Measurements from ENCODE around the gene TRAPPC11.
"Not testable (repeated sequence)": the region's sequence is repeated elsewhere in the genome, so short reads cannot be mapped to it uniquely, and the experiment has no call there.

Gene TRAPPC11

DNA sequence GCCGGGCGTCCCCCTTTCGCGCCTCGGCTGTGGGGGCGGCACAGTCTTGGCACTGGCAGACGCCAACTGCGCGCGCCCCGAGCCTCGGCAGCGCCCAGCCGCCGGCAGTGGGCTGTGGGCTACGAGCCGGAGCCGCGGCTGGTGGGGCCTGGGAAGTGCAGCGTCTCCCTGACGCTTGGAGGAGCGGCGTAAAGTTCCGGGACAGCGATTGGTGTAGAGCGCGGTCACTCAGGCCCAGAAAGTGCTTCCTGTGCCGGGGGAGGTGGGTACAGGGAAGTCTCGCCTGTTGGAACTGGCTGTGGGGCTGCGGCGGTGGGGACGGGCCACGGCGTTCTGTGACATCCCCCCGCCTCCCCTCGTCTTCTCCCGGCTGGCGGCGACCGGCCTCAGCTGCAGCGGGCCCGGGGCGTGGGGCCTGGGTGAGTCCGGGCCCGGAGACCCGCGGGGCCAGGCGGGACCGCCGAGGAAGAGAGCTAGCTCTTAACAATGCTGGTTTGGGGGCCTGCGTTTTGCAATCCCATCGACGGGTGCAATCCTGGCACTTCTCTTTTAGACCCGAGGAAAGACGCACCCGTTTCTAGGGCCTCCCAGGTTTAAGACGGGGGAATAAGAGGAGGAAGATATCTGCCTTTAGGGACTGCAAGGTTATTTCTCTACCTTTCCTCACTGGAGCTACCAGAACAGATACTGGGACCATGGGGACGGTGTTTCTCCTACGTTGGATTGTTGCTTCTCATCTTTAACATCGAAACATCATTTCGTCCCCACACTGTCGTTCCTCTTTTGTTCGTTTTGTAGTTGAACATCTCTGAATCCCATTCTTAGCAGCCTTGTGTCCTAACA is at the start of gene TRAPPC11, which contains the start of gene RWDD4:
TRAPPC11 (plus strand) TSS at position 265 of the 843 bp plus-strand sequence. CDS start 4,575 bp downstream, outside the sequence.
RWDD4 (minus strand) TSS at position 157 of the 843 bp plus-strand sequence. CDS start 233 bp downstream, outside the sequence.
- Mint-ChIP-seq H3K4me3 (peak within 1 kb of the TSS; percentile 97), H3K27ac (peak within 1 kb of the TSS; percentile 96), H3K9me3 (ENCODE audit: low read depth) (no peaks in the 10 kb centered on the region), H3K36me3 (peaks cover 9% of the 10 kb centered on the region), H3K4me1 (ENCODE audit: low read depth) (peaks cover 42% of the 10 kb centered on the region), H3K27me3 (no peaks in the 10 kb centered on the region)

- no peak overlapping the region for H3K4me3 Mint-ChIP-seq
- no peaks in the 10 kb centered on the region for H3K4me1 Mint-ChIP-seq (ENCODE audit: low read depth)
- H3K9me3 Mint-ChIP-seq (ENCODE audit: low read depth) = no peaks in the 10 kb centered on the region
- H3K27me3 Mint-ChIP-seq = peaks cover 2% of the 10 kb centered on the region
- no peaks in the 10 kb centered on the region for H3K36me3 Mint-ChIP-seq
- no peak overlapping the region for H3K27ac Mint-ChIP-seq
Measured at GRCh38 chr4:183610033-183610432, 49.1 kb upstream of the TRAPPC11 start.

- peaks cover 4% of the 10 kb centered on the region for H3K27me3 Mint-ChIP-seq
- H3K36me3 Mint-ChIP-seq = no peaks in the 10 kb centered on the region
- no peaks in the 10 kb centered on the region for H3K9me3 Mint-ChIP-seq (ENCODE audit: low read depth)
- H3K4me3 Mint-ChIP-seq = no peak overlapping the region
- no peaks in the 10 kb centered on the region for H3K4me1 Mint-ChIP-seq (ENCODE audit: low read depth)
- H3K27ac Mint-ChIP-seq = no peak overlapping the region
Measured at GRCh38 chr4:183610613-183611012, 48.5 kb upstream of the TRAPPC11 start.

- H3K27me3 Mint-ChIP-seq = peaks cover 4% of the 10 kb centered on the region
- no peak overlapping the region for H3K27ac Mint-ChIP-seq
- no peaks in the 10 kb centered on the region for H3K4me1 Mint-ChIP-seq (ENCODE audit: low read depth)
- no peak overlapping the region for H3K4me3 Mint-ChIP-seq
- H3K36me3 Mint-ChIP-seq = no peaks in the 10 kb centered on the region
- H3K9me3 Mint-ChIP-seq (ENCODE audit: low read depth) = no peaks in the 10 kb centered on the region
Measured at GRCh38 chr4:183611210-183611830, 47.8 kb upstream of the TRAPPC11 start.

- no peak overlapping the region for H3K27ac Mint-ChIP-seq
- H3K9me3 Mint-ChIP-seq (ENCODE audit: low read depth) = no peaks in the 10 kb centered on the region
- H3K36me3 Mint-ChIP-seq = no peaks in the 10 kb centered on the region
- no peak overlapping the region for H3K4me3 Mint-ChIP-seq
- peaks cover 4% of the 10 kb centered on the region for H3K27me3 Mint-ChIP-seq
- no peaks in the 10 kb centered on the region for H3K4me1 Mint-ChIP-seq (ENCODE audit: low read depth)
Measured at GRCh38 chr4:183612329-183613250, 46.5 kb upstream of the TRAPPC11 start.

DNA sequence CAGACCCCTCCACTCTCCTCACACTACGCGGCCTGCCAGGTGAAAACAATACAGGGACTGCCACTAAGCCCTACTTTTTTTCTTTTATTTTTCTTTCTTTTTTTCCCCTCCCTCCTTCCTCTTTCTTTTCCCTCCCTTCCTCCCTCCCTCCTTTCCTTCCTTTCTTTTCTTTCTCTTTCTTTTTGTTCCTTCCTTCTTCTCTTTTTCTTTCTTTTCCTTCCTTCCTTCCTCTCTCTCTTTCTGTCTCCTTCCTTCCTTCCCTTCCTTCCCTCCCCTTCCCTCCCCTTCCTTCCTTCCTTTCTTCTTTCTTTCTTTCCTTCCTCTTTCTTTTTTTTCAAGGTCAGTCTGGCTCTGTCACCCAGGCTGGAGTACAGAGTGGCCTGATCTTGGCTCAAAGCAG is 42.0 kb upstream of the TRAPPC11 start:
- H3K9me3 Mint-ChIP-seq (ENCODE audit: low read depth) = no peaks in the 10 kb centered on the region
- no peaks in the 10 kb centered on the region for H3K4me1 Mint-ChIP-seq (ENCODE audit: low read depth)
- peaks cover 7% of the 10 kb centered on the region for H3K27me3 Mint-ChIP-seq
- no peak overlapping the region for H3K4me3 Mint-ChIP-seq
- no peak overlapping the region for H3K27ac Mint-ChIP-seq
- H3K36me3 Mint-ChIP-seq = no peaks in the 10 kb centered on the region

GRCh38 chr4:183618681-183619080 is 40.4 kb upstream of the TRAPPC11 start:
- Mint-ChIP-seq H3K27me3 (peaks cover 7% of the 10 kb centered on the region), H3K27ac (no peak overlapping the region), H3K4me3 (no peak overlapping the region), H3K4me1 (ENCODE audit: low read depth) (no peaks in the 10 kb centered on the region), H3K9me3 (ENCODE audit: low read depth) (no peaks in the 10 kb centered on the region), H3K36me3 (no peaks in the 10 kb centered on the region)

DNA sequence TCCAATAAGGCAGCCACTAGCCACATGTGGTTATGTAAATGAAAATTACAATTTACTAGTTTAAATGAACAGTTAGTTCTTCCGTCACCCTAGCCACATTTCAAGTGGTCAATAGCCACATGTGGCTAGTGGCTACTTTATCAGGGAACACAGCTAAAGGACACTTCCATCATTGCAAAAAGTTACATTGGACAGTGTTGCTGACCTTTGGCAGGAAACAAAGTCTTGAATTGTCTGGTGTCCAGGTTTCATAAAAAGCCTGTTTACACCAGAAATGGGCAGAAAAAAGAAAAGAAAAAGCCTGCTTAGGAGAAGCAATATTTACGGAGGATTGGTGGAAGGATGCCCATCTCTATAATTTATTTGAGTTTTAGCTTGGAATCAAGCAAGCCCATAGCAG is 38.7 kb upstream of the TRAPPC11 start:
- H3K27ac Mint-ChIP-seq = no peak overlapping the region
- H3K27me3 Mint-ChIP-seq = peaks cover 5% of the 10 kb centered on the region
- H3K36me3 Mint-ChIP-seq = no peaks in the 10 kb centered on the region
- H3K4me3 Mint-ChIP-seq = no peak overlapping the region
- no peaks in the 10 kb centered on the region for H3K9me3 Mint-ChIP-seq (ENCODE audit: low read depth)
- H3K4me1 Mint-ChIP-seq (ENCODE audit: low read depth) = no peaks in the 10 kb centered on the region

GRCh38 chr4:183621875-183622274 is 37.2 kb upstream of the TRAPPC11 start:
- H3K4me3 Mint-ChIP-seq = no peak overlapping the region

DNA sequence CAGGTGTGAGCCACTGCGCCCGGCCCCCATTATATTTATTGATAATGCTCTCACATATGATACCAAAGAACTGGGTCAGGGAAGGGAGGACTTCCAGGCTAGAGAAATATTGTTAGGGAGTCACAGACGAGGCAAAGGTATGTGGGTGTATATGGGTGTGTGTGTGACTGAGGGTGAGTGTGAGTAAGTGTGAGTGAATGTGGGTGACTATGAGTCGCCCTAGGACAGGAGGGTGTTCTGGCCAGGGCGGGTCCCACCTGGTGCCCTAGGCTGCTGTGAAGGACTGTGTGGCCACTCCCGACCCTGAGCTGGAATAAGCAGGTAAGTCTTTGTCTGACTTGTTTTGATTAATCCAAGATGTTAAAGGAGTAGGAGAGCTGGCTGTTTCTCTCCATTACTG is 34.5 kb upstream of the TRAPPC11 start:
- no peak overlapping the region for H3K4me3 Mint-ChIP-seq
- no peak overlapping the region for H3K27ac Mint-ChIP-seq
- H3K27me3 Mint-ChIP-seq = peaks cover 3% of the 10 kb centered on the region
- no peaks in the 10 kb centered on the region for H3K36me3 Mint-ChIP-seq
- H3K9me3 Mint-ChIP-seq (ENCODE audit: low read depth) = no peaks in the 10 kb centered on the region
- no peaks in the 10 kb centered on the region for H3K4me1 Mint-ChIP-seq (ENCODE audit: low read depth)

More at GRCh38 chr4:183621875-183622274, 37.2 kb upstream of the TRAPPC11 start:
- Mint-ChIP-seq H3K27ac (no peak overlapping the region), H3K27me3 (peaks cover 5% of the 10 kb centered on the region), H3K9me3 (ENCODE audit: low read depth) (no peaks in the 10 kb centered on the region), H3K36me3 (no peaks in the 10 kb centered on the region), H3K4me1 (ENCODE audit: low read depth) (no peaks in the 10 kb centered on the region)

DNA sequence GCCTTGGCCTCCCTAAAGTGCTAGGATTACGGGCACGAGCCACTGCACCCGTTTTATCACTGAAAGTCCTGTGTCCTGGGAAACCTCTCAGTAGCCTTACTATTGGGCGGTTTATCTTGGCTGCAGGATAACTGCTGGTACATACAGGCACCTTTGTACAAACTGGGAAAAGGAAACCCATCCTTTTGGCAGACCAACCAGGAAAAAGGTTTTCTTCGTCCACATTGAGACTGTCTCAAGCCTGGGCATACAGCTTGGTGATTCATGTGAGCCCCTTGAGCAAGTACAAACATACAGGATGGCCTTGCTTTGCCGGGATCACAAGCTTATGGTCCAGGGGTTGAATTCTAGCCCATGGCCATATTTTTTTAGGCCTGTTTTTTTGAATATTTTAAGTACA is 32.9 kb upstream of the TRAPPC11 start:
- H3K27me3 Mint-ChIP-seq = no peaks in the 10 kb centered on the region
- no peaks in the 10 kb centered on the region for H3K4me1 Mint-ChIP-seq (ENCODE audit: low read depth)
- H3K9me3 Mint-ChIP-seq (ENCODE audit: low read depth) = no peaks in the 10 kb centered on the region
- no peak overlapping the region for H3K4me3 Mint-ChIP-seq
- no peaks in the 10 kb centered on the region for H3K36me3 Mint-ChIP-seq
- no peak overlapping the region for H3K27ac Mint-ChIP-seq

DNA sequence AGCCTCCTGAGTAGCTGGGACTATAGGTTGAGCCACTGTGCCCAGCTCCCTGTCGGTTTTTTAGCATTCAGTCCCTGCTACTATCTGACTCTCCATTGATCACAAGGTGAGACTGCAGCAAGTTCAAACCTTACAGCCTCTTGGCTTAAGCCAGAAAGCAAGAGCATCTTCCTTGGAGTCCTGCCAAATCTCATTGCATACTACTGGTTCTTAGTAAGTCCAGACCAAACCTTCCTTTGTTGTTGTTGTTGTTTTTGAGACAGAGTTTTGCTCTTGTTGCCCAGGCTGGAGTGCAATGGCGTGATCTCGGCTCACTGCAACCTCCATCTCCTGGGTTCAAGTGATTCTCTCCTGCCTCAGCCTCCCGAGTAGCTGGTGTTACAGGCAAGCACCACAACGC is 31.8 kb upstream of the TRAPPC11 start:
- not testable (repeated sequence) for H3K4me1 Mint-ChIP-seq (ENCODE audit: low read depth); H3K36me3 Mint-ChIP-seq; H3K9me3 Mint-ChIP-seq (ENCODE audit: low read depth); H3K4me3 Mint-ChIP-seq; H3K27me3 Mint-ChIP-seq; H3K27ac Mint-ChIP-seq

- H3K36me3 Mint-ChIP-seq = no peaks in the 10 kb centered on the region
- H3K4me1 Mint-ChIP-seq (ENCODE audit: low read depth) = no peaks in the 10 kb centered on the region
- H3K27me3 Mint-ChIP-seq = no peaks in the 10 kb centered on the region
- no peak overlapping the region for H3K4me3 Mint-ChIP-seq
- no peaks in the 10 kb centered on the region for H3K9me3 Mint-ChIP-seq (ENCODE audit: low read depth)
- no peak overlapping the region for H3K27ac Mint-ChIP-seq
Measured at GRCh38 chr4:183627979-183628588, 31.0 kb upstream of the TRAPPC11 start.

GRCh38 chr4:183631577-183632198 is 27.4 kb upstream of the TRAPPC11 start:
- no peaks in the 10 kb centered on the region for H3K4me1 Mint-ChIP-seq (ENCODE audit: low read depth)
- no peak overlapping the region for H3K27ac Mint-ChIP-seq
- H3K4me3 Mint-ChIP-seq = no peak overlapping the region
- no peaks in the 10 kb centered on the region for H3K9me3 Mint-ChIP-seq (ENCODE audit: low read depth)
- no peaks in the 10 kb centered on the region for H3K27me3 Mint-ChIP-seq
- H3K36me3 Mint-ChIP-seq = no peaks in the 10 kb centered on the region

Measured in activated naive CD8-positive, alpha-beta T cell (primary cell).